Neural progenitor cell (in vitro differentiated cells): ENCODE data around the gene DDN. TPM values are rescaled to one million over a fixed set of nuclear protein-coding genes. Genes with fewer than 3 reads are reported as not detected.

Experiments used
- DNase-seq: peaks from one replicate; pipeline ENCODE4 v3.0.0-alpha.2; 2016; ENCODE audit warnings: low spot score
- H2AFZ ChIP-seq: fragments of 200-600 bp; sonication (generic); replicated peaks from 2 replicates; pipeline ENCODE4 v1.6.1; 2016; ENCODE audit warnings: antibody characterized with exemption
- H3F3A ChIP-seq: fragments of 200-600 bp; sonication (generic); 2 replicates; pipeline ENCODE4 v1.6.1; 2016; ENCODE audit warnings: antibody characterized with exemption, low read depth
- H3K27ac ChIP-seq: fragments of 200-600 bp; sonication (generic); 2 replicates; pipeline ENCODE4 v1.5.1; 2016; ENCODE audit warnings: mild to moderate bottlenecking
- H3K27me3 ChIP-seq: fragments of 200-600 bp; sonication (generic); 2 replicates; pipeline ENCODE4 v1.6.1; 2016; ENCODE audit warnings: mild to moderate bottlenecking, moderate library complexity
- H3K36me3 ChIP-seq: fragments of 200-600 bp; sonication (generic); 2 replicates; pipeline ENCODE4 v1.5.1; 2016
- H3K4me1 ChIP-seq: fragments of 200-600 bp; sonication (generic); 2 replicates; pipeline ENCODE4 v1.6.1; 2016; ENCODE audit warnings: mixed run types
- H3K4me2 ChIP-seq: fragments of 200-600 bp; sonication (generic); 2 replicates; pipeline ENCODE4 v1.6.1; 2016
- H3K4me3 ChIP-seq: fragments of 200-600 bp; sonication (generic); 2 replicates; pipeline ENCODE4 v1.5.1; 2016
- H3K79me2 ChIP-seq: fragments of 200-600 bp; sonication (generic); 2 replicates; pipeline ENCODE4 v1.6.1; 2016; ENCODE audit warnings: low read depth
- H3K9ac ChIP-seq: fragments of 200-600 bp; sonication (generic); 2 replicates; pipeline ENCODE4 v1.6.1; 2016
- H3K9me3 ChIP-seq: fragments of 200-600 bp; sonication (generic); 2 replicates; pipeline ENCODE4 v1.5.1; 2016; ENCODE audit warnings: low read depth
- H4K20me1 ChIP-seq: fragments of 200-600 bp; sonication (generic); 2 replicates; pipeline ENCODE4 v1.6.1; 2016; ENCODE audit warnings: low read depth
- H3K27ac Mint-ChIP-seq: 3 replicates; pipeline ENCODE4 v1.8.0; 2021; ENCODE audit warnings: mixed read lengths
- H3K27me3 Mint-ChIP-seq: 2 replicates; pipeline ENCODE4 v1.8.0; 2022; ENCODE audit warnings: low read depth, mild to moderate bottlenecking, inconsistent platforms, moderate library complexity, mixed read lengths; ENCODE audit not compliant: insufficient read depth
- H3K36me3 Mint-ChIP-seq: 3 replicates; pipeline ENCODE4 v1.8.0; 2021; ENCODE audit warnings: mixed read lengths
- H3K4me1 Mint-ChIP-seq: 3 replicates; pipeline ENCODE4 v1.8.0; 2021; ENCODE audit warnings: mixed read lengths
- H3K4me3 Mint-ChIP-seq: 3 replicates; pipeline ENCODE4 v1.8.0; 2021; ENCODE audit warnings: mild to moderate bottlenecking, moderate library complexity, mixed read lengths
- H3K9me3 Mint-ChIP-seq: 3 replicates; pipeline ENCODE4 v1.8.0; 2020; ENCODE audit warnings: mixed read lengths
- CTCF ChIP-seq: fragments of 200-600 bp; sonication (generic); IDR thresholded peaks from 2 replicates; pipeline ENCODE4 v1.5.1; 2017; ENCODE audit warnings: antibody characterized with exemption, mild to moderate bottlenecking
- EZH2 ChIP-seq: fragments of 200-600 bp; sonication (generic); IDR thresholded peaks from 2 replicates; pipeline ENCODE4 v1.6.1; 2017; ENCODE audit warnings: antibody characterized with exemption, mild to moderate bottlenecking, moderate library complexity
- EZH2phosphoT487 ChIP-seq: fragments of 200-600 bp; sonication (generic); IDR thresholded peaks from 2 replicates; pipeline ENCODE4 v1.6.1; 2017; ENCODE audit warnings: antibody characterized with exemption
- total RNA-seq: library from RNA; depleted of rRNA; stranded (reverse); fragments of >200 nt; gene quantifications from 2 replicates; pipeline ENCODE4 v1.2.3, GENCODE V29; 2015; ENCODE audit warnings: low replicate concordance

Gene DDN
- total RNA-seq, 1 donor from 2014 or later: not detected

- H3K9me3 Mint-ChIP-seq: peaks cover 6% of the 10 kb centered on the region
- no peaks in the 10 kb centered on the region for H3K9me3 ChIP-seq
- H3K4me2 ChIP-seq: no peak overlapping the region
- H3K27me3 ChIP-seq: peaks cover 96% of the 10 kb centered on the region
- H4K20me1 ChIP-seq: peaks cover 39% of the 10 kb centered on the region
- no peak overlapping the region for H3K4me3 Mint-ChIP-seq
- no peaks in the 10 kb centered on the region for H3K36me3 Mint-ChIP-seq
- H3K9ac ChIP-seq: no peak overlapping the region
- TF ChIP-seq CTCF (no peak), EZH2 (no peak), EZH2phosphoT487 (no peak)
- peaks cover 51% of the 10 kb centered on the region for H3K4me1 Mint-ChIP-seq
- H3K27me3 Mint-ChIP-seq: peaks cover 66% of the 10 kb centered on the region
- H2AFZ ChIP-seq: no peak overlapping the region
- H3K4me3 ChIP-seq: no peak overlapping the region
- H3K27ac Mint-ChIP-seq: no peak overlapping the region
- peaks cover 18% of the 10 kb centered on the region for H3F3A ChIP-seq
- no peak for DNase-seq
- H3K27ac ChIP-seq: no peak overlapping the region
- H3K4me1 ChIP-seq: peaks cover 7% of the 10 kb centered on the region
- no peaks in the 10 kb centered on the region for H3K79me2 ChIP-seq
- no peaks in the 10 kb centered on the region for H3K36me3 ChIP-seq
Observed at GRCh38 chr12:48991247-48992050, 7.7 kb downstream of the DDN start.

GRCh38 chr12:48990552-48990951 is 8.6 kb downstream of the DDN start:
- H3F3A ChIP-seq: peaks cover 21% of the 10 kb centered on the region
- H3K27me3 ChIP-seq: peaks cover 96% of the 10 kb centered on the region
- no peak overlapping the region for H3K4me3 ChIP-seq
- peaks cover 6% of the 10 kb centered on the region for H3K9me3 Mint-ChIP-seq
- no peak overlapping the region for H3K9ac ChIP-seq
- no peak overlapping the region for H2AFZ ChIP-seq
- H3K36me3 Mint-ChIP-seq: no peaks in the 10 kb centered on the region
- TF ChIP-seq EZH2: no peak
- TF ChIP-seq EZH2phosphoT487: no peak
- TF ChIP-seq CTCF: no peak
- H3K27ac ChIP-seq: no peak overlapping the region
- H3K27me3 Mint-ChIP-seq: peaks cover 63% of the 10 kb centered on the region
- H3K36me3 ChIP-seq: no peaks in the 10 kb centered on the region
- no peak overlapping the region for H3K4me3 Mint-ChIP-seq
- no peaks in the 10 kb centered on the region for H3K9me3 ChIP-seq
- DNase-seq: no peak
- H3K79me2 ChIP-seq: no peaks in the 10 kb centered on the region
- peaks cover 16% of the 10 kb centered on the region for H3K4me1 ChIP-seq
- no peak overlapping the region for H3K4me2 ChIP-seq
- H3K27ac Mint-ChIP-seq: no peak overlapping the region
- H3K4me1 Mint-ChIP-seq: peaks cover 52% of the 10 kb centered on the region
- H4K20me1 ChIP-seq: peaks cover 39% of the 10 kb centered on the region

GRCh38 chr12:48988030-48988649 is 11.0 kb downstream of the DDN start:
- H3K4me1 Mint-ChIP-seq: peaks cover 64% of the 10 kb centered on the region
- Histone ChIP-seq H3K27ac (no peak overlapping the region), H2AFZ (no peak overlapping the region), H3K4me3 (no peak overlapping the region), H3K4me2 (no peak overlapping the region), H3F3A (peaks cover 42% of the 10 kb centered on the region), H3K27me3 (peaks cover 96% of the 10 kb centered on the region), H3K9me3 (no peaks in the 10 kb centered on the region), H4K20me1 (peaks cover 54% of the 10 kb centered on the region), H3K9ac (no peak overlapping the region), H3K79me2 (no peaks in the 10 kb centered on the region), H3K36me3 (no peaks in the 10 kb centered on the region), H3K4me1 (peaks cover 34% of the 10 kb centered on the region)
- DNase-seq: peak; percentile 87
- peak overlapping the region; percentile 57 for H3K4me3 Mint-ChIP-seq
- H3K27me3 Mint-ChIP-seq: peaks cover 62% of the 10 kb centered on the region
- peaks cover 6% of the 10 kb centered on the region for H3K9me3 Mint-ChIP-seq
- H3K36me3 Mint-ChIP-seq: no peaks in the 10 kb centered on the region
- TF ChIP-seq CTCF (peak; percentile 94), EZH2 (no peak), EZH2phosphoT487 (no peak)
- H3K27ac Mint-ChIP-seq: peak overlapping the region; percentile 87
